Stimulated activated CD4-positive, alpha-beta T cell treated with anti-CD3 and anti-CD28 coated beads, Interleukin-12 subunit alpha, Interleukin-12 subunit beta, amount 100 ng/mL, for 4 hours (primary cell): ENCODE results near the gene RAI2.

Experiments
- DNase-seq: peaks from one replicate; pipeline ENCODE4 v3.0.0-alpha.2; 2020

Gene RAI2

DNA sequence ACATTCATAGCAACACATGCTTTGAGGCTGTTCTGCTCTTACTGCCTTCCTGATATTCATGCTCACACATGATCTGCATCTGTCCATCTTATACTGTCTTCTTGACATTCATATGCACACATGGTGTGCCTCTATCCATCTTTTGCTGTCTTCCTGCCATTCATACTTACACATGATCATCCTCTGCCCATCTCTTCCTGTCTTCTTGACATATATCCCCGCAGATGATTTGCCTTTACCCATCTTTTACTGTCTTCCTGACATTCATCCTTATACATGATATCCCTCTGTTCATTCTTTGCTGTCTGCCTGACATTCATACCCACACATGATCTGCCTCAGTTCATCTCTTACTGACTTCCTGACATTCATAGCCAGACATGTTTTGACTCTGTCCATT is 87.0 kb downstream of the RAI2 start:
- DNase-seq, result no peak

DNA sequence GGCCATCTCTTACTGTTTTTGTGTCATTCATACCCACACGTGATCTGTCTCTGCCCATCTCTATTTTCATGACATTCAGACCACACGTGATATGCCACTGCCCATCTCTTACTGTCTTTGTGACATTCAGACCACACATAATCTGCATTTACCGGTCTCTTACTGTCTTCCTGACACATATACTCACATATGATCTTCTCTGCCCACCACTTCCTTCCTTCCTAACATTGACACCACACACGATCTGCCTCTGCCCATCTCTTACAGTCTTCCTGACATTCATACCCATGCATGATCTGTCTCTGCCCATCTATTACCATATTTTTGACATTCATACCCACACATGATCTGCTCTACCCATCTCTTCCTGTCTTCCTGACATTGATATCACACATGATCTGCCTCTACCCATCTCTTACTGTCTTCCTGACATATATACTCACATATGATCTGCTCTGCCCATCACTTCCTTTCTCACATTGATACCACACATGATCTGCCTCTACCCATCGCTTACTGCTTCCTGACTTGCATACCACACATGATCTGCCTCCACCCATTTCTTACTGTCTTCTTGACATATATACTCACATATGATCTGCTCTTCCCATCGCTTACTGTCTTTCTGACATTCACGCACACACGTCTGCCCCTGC is 87.7 kb downstream of the RAI2 start:
- no peak for DNase-seq

DNA sequence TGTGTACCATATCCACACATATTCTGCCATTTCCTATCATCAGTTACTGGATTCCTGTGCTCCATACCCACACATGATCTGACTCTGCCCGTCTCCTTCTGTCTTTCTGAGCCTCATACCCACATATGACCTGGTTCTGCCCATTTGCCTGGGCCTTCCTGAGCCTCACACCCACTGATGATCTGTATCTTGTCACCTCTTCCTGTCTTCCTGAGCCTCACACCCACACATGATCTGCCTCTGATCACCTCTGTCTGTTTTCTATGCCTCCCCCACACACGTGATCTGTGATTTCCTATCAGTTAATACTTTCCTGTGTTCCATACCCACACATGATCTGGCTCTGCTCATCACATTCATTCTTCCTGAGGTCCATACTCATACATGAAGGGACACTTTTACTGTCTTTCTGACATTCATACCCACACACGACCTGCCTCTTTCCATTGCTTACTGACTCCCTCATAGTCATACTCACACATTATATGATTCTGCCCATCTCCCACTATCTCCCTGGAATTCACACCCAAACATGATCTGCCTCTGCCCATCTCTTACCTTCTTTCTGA is 91.3 kb downstream of the RAI2 start:
- DNase-seq, result no peak

DNA sequence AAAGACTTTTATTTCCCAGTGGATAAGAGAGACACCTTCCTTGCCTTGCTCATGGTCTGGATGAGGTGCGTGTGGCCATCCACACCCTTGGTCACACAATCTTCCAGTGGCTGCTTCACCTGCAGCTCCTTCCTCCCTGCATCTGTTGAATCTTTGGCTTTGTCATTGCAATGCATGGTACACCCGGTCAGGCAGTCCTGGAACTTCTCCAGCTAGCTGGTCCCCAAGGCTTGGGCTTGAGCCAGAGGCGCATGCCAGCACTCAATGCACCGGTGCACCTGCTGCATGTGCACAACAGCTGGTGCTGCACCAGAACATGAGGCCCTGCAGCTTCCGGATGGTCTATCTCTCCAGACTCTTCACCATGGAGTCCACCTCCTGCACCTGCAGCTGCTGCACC is 92.1 kb downstream of the RAI2 start:
- DNase-seq, result no peak

DNA sequence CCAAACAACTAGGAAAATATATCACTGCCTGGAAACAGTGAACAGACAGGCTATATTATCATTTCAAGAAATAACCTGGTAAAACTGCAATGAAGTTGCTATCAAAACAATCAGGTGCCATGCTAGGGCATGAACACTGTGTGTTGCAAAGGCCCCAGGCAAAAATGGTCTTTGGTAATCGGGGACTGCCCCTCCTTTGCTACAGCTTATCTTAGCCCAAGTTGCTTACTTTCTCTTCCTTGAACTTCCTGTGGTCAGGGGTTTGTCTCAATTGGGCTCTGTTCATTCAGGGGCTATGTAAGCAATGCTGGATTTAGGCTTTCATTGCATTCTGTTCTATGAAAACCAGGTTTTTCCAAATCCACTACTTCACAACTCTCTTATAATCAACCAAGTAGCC is 93.4 kb downstream of the RAI2 start:
- no peak for DNase-seq

DNA sequence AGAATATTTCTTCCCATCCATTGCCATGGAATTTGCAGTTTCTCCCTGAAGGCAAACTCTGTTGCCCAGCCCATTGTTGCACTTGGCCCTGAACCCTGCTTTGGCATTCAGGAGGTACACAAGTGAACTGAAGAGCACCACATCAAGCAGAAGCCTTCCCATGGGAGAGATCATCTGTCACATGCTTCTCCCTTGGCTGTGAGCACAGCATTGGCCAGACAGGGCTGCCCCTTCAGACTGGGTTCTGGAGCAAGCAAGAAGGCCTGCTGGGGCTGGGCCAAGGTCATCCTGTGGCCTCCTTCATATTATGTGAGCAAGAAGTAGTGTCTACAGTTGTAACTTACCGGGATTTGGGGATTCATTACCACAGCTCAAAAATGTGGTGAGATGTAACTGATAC is 101.1 kb downstream of the RAI2 start:
- no peak for DNase-seq

DNA sequence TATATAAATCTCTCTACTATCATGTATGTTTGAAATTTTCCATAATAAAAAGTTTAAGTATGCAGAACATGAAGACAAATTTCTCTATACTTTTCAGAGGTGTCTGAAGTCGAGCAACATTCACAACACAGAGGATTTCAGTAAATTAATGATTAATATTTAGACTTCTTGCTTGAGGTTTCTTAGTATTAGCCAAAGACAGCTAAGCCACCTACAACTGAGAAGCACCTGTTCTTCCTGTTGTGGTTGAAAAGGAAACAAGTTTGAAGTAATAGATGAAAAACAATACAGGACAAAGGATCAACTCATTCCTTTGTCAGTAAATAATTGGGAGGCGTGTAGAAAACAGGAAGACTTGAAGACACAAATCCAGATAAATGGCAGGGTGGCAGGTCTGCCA is 102.7 kb downstream of the RAI2 start:
- no peak for DNase-seq

DNA sequence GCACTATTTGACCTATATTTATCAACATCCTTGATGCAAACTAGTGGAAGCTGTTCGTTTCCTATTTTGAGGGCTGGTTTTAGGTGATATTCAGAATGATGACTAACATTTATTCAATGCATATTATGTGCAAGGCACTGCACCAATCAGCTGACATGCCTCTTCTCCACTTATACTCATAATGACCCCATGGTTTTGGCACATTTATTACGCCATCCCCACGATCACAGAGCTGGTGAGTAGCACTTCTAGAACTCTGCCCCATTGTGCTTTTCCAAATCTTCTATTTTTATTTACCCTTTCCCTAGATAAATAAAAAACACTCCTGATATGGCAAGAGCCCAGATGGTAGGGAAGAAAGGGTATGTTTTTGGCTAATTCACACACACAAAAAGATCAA is 110.7 kb downstream of the RAI2 start:
- DNase-seq, result no peak
